MM.1S (cell line): Measurements from ENCODE around the gene GPR176.

Experiments used
- DNase-seq: peaks from one replicate; pipeline ENCODE4 v3.0.0-alpha.2; 2015
- H2AFZ ChIP-seq: fragments of 300-600 bp; sonication (generic); 2 replicates; pipeline ENCODE4 v1.6.0; 2016; ENCODE audit warnings: antibody characterized with exemption, low read length
- H3F3A ChIP-seq: fragments of 300-600 bp; sonication (generic); 2 replicates; pipeline ENCODE4 v1.6.1; 2016; ENCODE audit warnings: mild to moderate bottlenecking, antibody characterized with exemption, low read length, moderate library complexity, mixed read lengths; ENCODE audit not compliant: insufficient read depth
- H3K27ac ChIP-seq: fragments of 300-600 bp; sonication (generic); 2 replicates; pipeline ENCODE4 v1.5.1; 2016; ENCODE audit warnings: mild to moderate bottlenecking, low read length
- H3K27me3 ChIP-seq: fragments of 300-600 bp; sonication (generic); replicated peaks from 2 replicates; pipeline ENCODE4 v1.6.0; 2016; ENCODE audit warnings: low read length; ENCODE audit not compliant: insufficient read depth
- H3K36me3 ChIP-seq: fragments of 300-600 bp; sonication (generic); replicated peaks from 2 replicates; pipeline ENCODE4 v1.6.1; 2016; ENCODE audit warnings: mild to moderate bottlenecking, low read length, mixed read lengths; ENCODE audit not compliant: insufficient read depth
- H3K4me1 ChIP-seq: fragments of 300-600 bp; sonication (generic); 2 replicates; pipeline ENCODE4 v1.6.1; 2016; ENCODE audit warnings: low read length, mixed read lengths
- H3K4me2 ChIP-seq: fragments of 300-600 bp; sonication (generic); 2 replicates; pipeline ENCODE4 v1.6.0; 2016; ENCODE audit warnings: low read depth, low read length
- H3K4me3 ChIP-seq: fragments of 300-600 bp; sonication (generic); 2 replicates; pipeline ENCODE4 v1.5.1; 2016; ENCODE audit warnings: low read length, mixed read lengths
- H3K79me2 ChIP-seq: fragments of 300-600 bp; sonication (generic); 2 replicates; pipeline ENCODE4 v1.6.1; 2016; ENCODE audit warnings: mixed run types, low read length, mixed read lengths
- H3K9ac ChIP-seq: fragments of 300-600 bp; sonication (generic); 2 replicates; pipeline ENCODE4 v1.6.1; 2016; ENCODE audit warnings: low read length, mixed read lengths
- H3K9me2 ChIP-seq: fragments of 300-600 bp; sonication (generic); replicated peaks from 2 replicates; pipeline ENCODE4 v1.6.1; 2016; ENCODE audit warnings: mild to moderate bottlenecking, low read length, mixed read lengths; ENCODE audit not compliant: insufficient read depth
- H3K9me3 ChIP-seq: fragments of 300-600 bp; sonication (generic); replicated peaks from 2 replicates; pipeline ENCODE4 v1.6.1; 2016; ENCODE audit warnings: mild to moderate bottlenecking, low read length, mixed read lengths; ENCODE audit not compliant: insufficient read depth
- H4K20me1 ChIP-seq: fragments of 300-600 bp; sonication (generic); 2 replicates; pipeline ENCODE4 v1.6.1; 2016; ENCODE audit warnings: mild to moderate bottlenecking, low read length, moderate library complexity, mixed read lengths; ENCODE audit not compliant: insufficient read depth
- CTCF ChIP-seq: fragments of 300-600 bp; sonication (generic); IDR thresholded peaks from 2 replicates; pipeline ENCODE4 v1.5.1; 2016; ENCODE audit warnings: antibody characterized with exemption, low read length, mixed read lengths
- EZH2 ChIP-seq: fragments of 300-600 bp; sonication (generic); optimal IDR thresholded peaks from 2 replicates; pipeline ENCODE3; 2017; ENCODE audit warnings: low read depth, mild to moderate bottlenecking, antibody characterized with exemption, low read length, mixed read lengths
- EZH2phosphoT487 ChIP-seq: fragments of 300-600 bp; sonication (generic); IDR thresholded peaks from 2 replicates; pipeline ENCODE4 v1.6.1; 2018; ENCODE audit warnings: antibody characterized with exemption, low read length

Gene GPR176

DNA sequence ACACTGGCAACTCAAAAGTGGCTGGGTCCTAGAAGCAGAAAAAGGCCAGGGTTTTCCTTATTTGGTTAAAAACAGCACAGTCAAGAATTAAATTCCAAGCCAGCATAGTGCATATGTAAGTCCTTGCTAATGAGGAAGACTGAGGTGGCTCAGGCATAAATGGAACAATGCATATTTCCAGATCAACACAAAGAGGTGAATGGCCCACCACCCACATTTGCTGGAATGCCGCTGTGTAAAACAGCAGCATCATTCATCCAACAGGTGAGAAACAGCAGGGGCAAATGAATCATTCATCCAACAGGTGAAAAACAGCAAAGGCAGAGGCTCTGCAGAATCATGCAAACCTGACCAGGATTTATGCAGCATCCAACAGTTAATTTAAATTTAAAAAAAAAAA is 32.9 kb downstream of the GPR176 start:
- H4K20me1 ChIP-seq = no peaks in the 10 kb centered on the region
- no peaks in the 10 kb centered on the region for H3K27me3 ChIP-seq
- no peaks in the 10 kb centered on the region for H3K4me1 ChIP-seq
- H3K79me2 ChIP-seq = no peaks in the 10 kb centered on the region
- no peak overlapping the region for H2AFZ ChIP-seq
- H3K4me3 ChIP-seq = no peak overlapping the region
- H3K36me3 ChIP-seq = no peaks in the 10 kb centered on the region
- H3K9me3 ChIP-seq = no peaks in the 10 kb centered on the region
- no peak overlapping the region for H3K27ac ChIP-seq
- H3K9ac ChIP-seq = no peak overlapping the region
- no peaks in the 10 kb centered on the region for H3F3A ChIP-seq
- no peak for TF ChIP-seq EZH2phosphoT487
- TF ChIP-seq EZH2 = no peak
- TF ChIP-seq CTCF = no peak
- H3K4me2 ChIP-seq = no peak overlapping the region
- H3K9me2 ChIP-seq = no peaks in the 10 kb centered on the region
- DNase-seq = no peak

DNA sequence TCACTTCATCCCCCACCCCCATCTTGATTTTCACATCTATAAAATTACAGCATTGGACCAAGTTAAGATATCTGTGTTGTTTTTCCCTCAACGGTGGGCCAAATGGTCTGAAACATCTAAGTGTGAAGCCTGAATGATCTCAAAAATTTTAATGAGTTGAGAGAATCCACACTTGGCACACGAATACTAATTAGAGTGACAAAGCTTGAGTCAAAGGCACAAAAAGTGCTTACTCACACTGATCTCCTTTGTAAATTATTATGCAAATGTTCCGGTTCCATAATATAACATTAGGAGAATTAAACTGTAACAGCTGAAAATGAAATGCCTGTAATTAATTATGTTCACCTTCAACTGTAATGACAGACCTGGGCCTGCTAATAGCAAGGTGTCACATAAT is 33.6 kb downstream of the GPR176 start:
- DNase-seq = no peak

DNA sequence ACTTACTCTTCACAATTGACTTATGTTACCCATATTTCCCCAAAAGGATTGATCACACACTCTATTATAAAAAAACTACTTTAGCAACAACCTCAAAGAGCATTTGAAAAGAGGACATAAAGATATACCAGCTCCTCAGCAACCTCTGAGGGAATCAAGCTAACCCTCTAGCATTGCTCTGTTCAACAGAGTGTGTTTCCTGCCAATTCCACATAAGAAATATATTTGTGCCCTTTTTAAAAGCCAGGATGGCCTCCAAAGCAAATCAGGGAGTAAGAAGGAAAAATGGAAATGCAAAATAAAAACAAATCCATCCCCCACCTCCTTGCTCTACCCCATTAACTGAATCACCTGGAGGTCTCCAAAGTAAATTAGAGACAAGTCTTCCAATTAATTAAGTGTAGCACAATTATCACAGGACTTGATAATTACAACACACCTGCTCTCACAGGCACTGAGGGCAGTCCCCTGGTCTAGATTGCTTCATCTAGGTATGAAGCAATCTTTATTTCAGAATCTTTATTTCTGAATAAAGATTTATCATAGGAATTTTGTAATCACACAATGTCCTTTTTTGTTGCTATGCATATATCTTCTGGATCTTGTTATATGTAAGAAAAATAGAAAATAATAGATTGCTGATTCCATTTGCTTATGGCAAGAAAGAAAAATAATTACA is 34.8 kb downstream of the GPR176 start:
- no peaks in the 10 kb centered on the region for H3K27me3 ChIP-seq
- no peaks in the 10 kb centered on the region for H3K9me2 ChIP-seq
- H4K20me1 ChIP-seq = no peaks in the 10 kb centered on the region
- no peaks in the 10 kb centered on the region for H3K79me2 ChIP-seq
- H3K9me3 ChIP-seq = no peaks in the 10 kb centered on the region
- no peak overlapping the region for H3K4me3 ChIP-seq
- TF ChIP-seq EZH2 (no peak), CTCF (no peak), EZH2phosphoT487 (no peak)
- no peaks in the 10 kb centered on the region for H3K4me1 ChIP-seq
- DNase-seq = no peak
- no peak overlapping the region for H2AFZ ChIP-seq
- no peaks in the 10 kb centered on the region for H3F3A ChIP-seq
- H3K4me2 ChIP-seq = no peak overlapping the region
- H3K36me3 ChIP-seq = no peaks in the 10 kb centered on the region
- no peak overlapping the region for H3K27ac ChIP-seq
- H3K9ac ChIP-seq = no peak overlapping the region

More for the DNA sequence above, 33.6 kb downstream of the GPR176 start:
- Histone ChIP-seq H2AFZ (no peak overlapping the region), H3K4me2 (no peak overlapping the region), H3K27ac (no peak overlapping the region), H3K27me3 (no peaks in the 10 kb centered on the region), H3K9ac (no peak overlapping the region), H3K4me1 (no peaks in the 10 kb centered on the region), H3K4me3 (no peak overlapping the region), H3K9me2 (no peaks in the 10 kb centered on the region), H3F3A (no peaks in the 10 kb centered on the region), H3K9me3 (no peaks in the 10 kb centered on the region), H3K36me3 (no peaks in the 10 kb centered on the region), H4K20me1 (no peaks in the 10 kb centered on the region), H3K79me2 (no peaks in the 10 kb centered on the region)
- TF ChIP-seq EZH2 (no peak), EZH2phosphoT487 (no peak), CTCF (no peak)
